Measurements from ENCODE around the gene TRIM31. TPM values are rescaled to one million over a fixed set of nuclear protein-coding genes. Genes with fewer than 3 reads are reported as not detected.

Gene TRIM31
- total RNA-seq, 1 donor from 2014 or later: not detected

Other genes starting within 250 kb of the TRIM31 start
- gene HLA-A, start 170.6 kb downstream of the TRIM31 start, total RNA-seq: 327 and 501 TPM in 2 replicates
- gene POLR1H, start 51.8 kb downstream of the TRIM31 start, total RNA-seq: 16.8 and 21.0 TPM in 2 replicates
- gene PPP1R11, start 45.9 kb downstream of the TRIM31 start, total RNA-seq: 37.8 and 40.8 TPM in 2 replicates
- gene RNF39, start 37.3 kb downstream of the TRIM31 start, total RNA-seq: not detected in 2 replicates
- gene TRIM40, start 23.1 kb upstream of the TRIM31 start, total RNA-seq: not detected in 2 replicates
- not detected in 2 replicates for gene TRIM10, start 48.1 kb upstream of the TRIM31 start, total RNA-seq
- gene TRIM15, start 50.5 kb upstream of the TRIM31 start, total RNA-seq: not detected in 2 replicates
- gene TRIM26, start 100.3 kb upstream of the TRIM31 start, total RNA-seq: 51.7 and 52.8 TPM in 2 replicates
- 18.3 and 20.7 TPM in 2 replicates for gene TRIM39, start 213.8 kb upstream of the TRIM31 start, total RNA-seq
- gene RPP21, start 232.1 kb upstream of the TRIM31 start, total RNA-seq: 33.5 and 41.8 TPM in 2 replicates

All from astrocyte (in vitro differentiated cells and primary cell).